ENCODE results near the gene LAMC3. TPM values are rescaled to one million over a fixed set of nuclear protein-coding genes. Genes with fewer than 3 reads are reported as not detected.
A peak's percentile ranks its signal among the peaks of the same experiment; 100 is the strongest.

Gene LAMC3
- total RNA-seq, 1 experiment from 2014 or later, result not detected

- Histone ChIP-seq H3K4me2 (ENCODE audit: low read depth, low read length, poor library complexity, severe bottlenecking) (no peak overlapping the region), H3K9ac (ENCODE audit: low read length) (no peak overlapping the region), H3K9me3 (ENCODE audit: low read length) (no peaks in the 10 kb centered on the region), H3K36me3 (ENCODE audit: insufficient read depth, low read length) (no peaks in the 10 kb centered on the region), H3K27me3 (ENCODE audit: low read length) (no peaks in the 10 kb centered on the region), H3K4me3 (ENCODE audit: low read length) (no peak overlapping the region), H3K27ac (ENCODE audit: low read length) (no peak overlapping the region), H2AFZ (ENCODE audit: low read length) (no peak overlapping the region), H3K4me1 (ENCODE audit: low read length) (no peaks in the 10 kb centered on the region), H4K20me1 (ENCODE audit: insufficient read depth, low read depth, low read length) (no peaks in the 10 kb centered on the region), H3K79me2 (ENCODE audit: low read length) (no peaks in the 10 kb centered on the region), H3K9me2 (replicated peaks; ENCODE audit: insufficient read depth, low read length) (no peaks in the 10 kb centered on the region)
- DNase-seq, result no peak
Observed at GRCh38 chr9:131035548-131035947, 26.6 kb downstream of the LAMC3 start.

GRCh38 chr9:131036071-131036470, 27.1 kb downstream of the LAMC3 start:
- DNase-seq, result no peak
- H3K4me1 ChIP-seq (ENCODE audit: low read length), result no peaks in the 10 kb centered on the region
- no peak overlapping the region for H3K4me2 ChIP-seq (ENCODE audit: low read depth, low read length, poor library complexity, severe bottlenecking)
- no peaks in the 10 kb centered on the region for H3K27me3 ChIP-seq (ENCODE audit: low read length)
- H4K20me1 ChIP-seq (ENCODE audit: insufficient read depth, low read depth, low read length), result no peaks in the 10 kb centered on the region
- H3K79me2 ChIP-seq (ENCODE audit: low read length), result no peaks in the 10 kb centered on the region
- H3K9me3 ChIP-seq (ENCODE audit: low read length), result no peaks in the 10 kb centered on the region
- no peak overlapping the region for H2AFZ ChIP-seq (ENCODE audit: low read length)
- H3K27ac ChIP-seq (ENCODE audit: low read length), result no peak overlapping the region
- no peaks in the 10 kb centered on the region for H3K36me3 ChIP-seq (ENCODE audit: insufficient read depth, low read length)
- no peak overlapping the region for H3K9ac ChIP-seq (ENCODE audit: low read length)
- no peaks in the 10 kb centered on the region for H3K9me2 ChIP-seq (replicated peaks; ENCODE audit: insufficient read depth, low read length)
- no peak overlapping the region for H3K4me3 ChIP-seq (ENCODE audit: low read length)

- Histone ChIP-seq H3K4me3 (ENCODE audit: low read length) (no peak overlapping the region), H3K79me2 (ENCODE audit: low read length) (no peaks in the 10 kb centered on the region), H3K4me1 (ENCODE audit: low read length) (no peaks in the 10 kb centered on the region), H3K9ac (ENCODE audit: low read length) (no peak overlapping the region), H4K20me1 (ENCODE audit: insufficient read depth, low read depth, low read length) (no peaks in the 10 kb centered on the region), H2AFZ (ENCODE audit: low read length) (no peak overlapping the region), H3K36me3 (ENCODE audit: insufficient read depth, low read length) (no peaks in the 10 kb centered on the region), H3K27ac (ENCODE audit: low read length) (no peak overlapping the region), H3K9me3 (ENCODE audit: low read length) (no peaks in the 10 kb centered on the region), H3K27me3 (ENCODE audit: low read length) (no peaks in the 10 kb centered on the region), H3K4me2 (ENCODE audit: low read depth, low read length, poor library complexity, severe bottlenecking) (no peak overlapping the region), H3K9me2 (replicated peaks; ENCODE audit: insufficient read depth, low read length) (no peaks in the 10 kb centered on the region)
- no peak for DNase-seq
Observed at GRCh38 chr9:131036529-131037334, 27.8 kb downstream of the LAMC3 start.

GRCh38 chr9:131037335-131038255, 28.6 kb downstream of the LAMC3 start:
- H3K9me2 ChIP-seq (replicated peaks; ENCODE audit: insufficient read depth, low read length), result no peaks in the 10 kb centered on the region

GRCh38 chr9:131038256-131039128, 29.5 kb downstream of the LAMC3 start:
- Histone ChIP-seq H3K9ac (ENCODE audit: low read length) (no peak overlapping the region), H3K79me2 (ENCODE audit: low read length) (no peaks in the 10 kb centered on the region), H3K4me3 (ENCODE audit: low read length) (no peak overlapping the region), H3K9me3 (ENCODE audit: low read length) (no peaks in the 10 kb centered on the region), H3K27me3 (ENCODE audit: low read length) (no peaks in the 10 kb centered on the region; the same call in 1 of the 2 replicates), H3K4me1 (ENCODE audit: low read length) (peaks cover 9% of the 10 kb centered on the region), H3K36me3 (ENCODE audit: insufficient read depth, low read length) (no peaks in the 10 kb centered on the region), H3K27ac (ENCODE audit: low read length) (no peak overlapping the region), H3K9me2 (replicated peaks; ENCODE audit: insufficient read depth, low read length) (no peaks in the 10 kb centered on the region), H2AFZ (ENCODE audit: low read length) (no peak overlapping the region), H4K20me1 (ENCODE audit: insufficient read depth, low read depth, low read length) (no peaks in the 10 kb centered on the region), H3K4me2 (ENCODE audit: low read depth, low read length, poor library complexity, severe bottlenecking) (no peak overlapping the region)
- no peak for DNase-seq

More at GRCh38 chr9:131037335-131038255, 28.6 kb downstream of the LAMC3 start:
- Histone ChIP-seq H3K4me2 (ENCODE audit: low read depth, low read length, poor library complexity, severe bottlenecking) (no peak overlapping the region), H3K4me1 (ENCODE audit: low read length) (no peaks in the 10 kb centered on the region), H3K27me3 (ENCODE audit: low read length) (no peaks in the 10 kb centered on the region; the same call in 1 of the 2 replicates), H3K36me3 (ENCODE audit: insufficient read depth, low read length) (no peaks in the 10 kb centered on the region), H2AFZ (ENCODE audit: low read length) (no peak overlapping the region), H3K9ac (ENCODE audit: low read length) (no peak overlapping the region), H4K20me1 (ENCODE audit: insufficient read depth, low read depth, low read length) (no peaks in the 10 kb centered on the region), H3K9me3 (ENCODE audit: low read length) (no peaks in the 10 kb centered on the region), H3K27ac (ENCODE audit: low read length) (no peak overlapping the region), H3K4me3 (ENCODE audit: low read length) (no peak overlapping the region), H3K79me2 (ENCODE audit: low read length) (no peaks in the 10 kb centered on the region)
- no peak for DNase-seq

- no peaks in the 10 kb centered on the region for H4K20me1 ChIP-seq (ENCODE audit: insufficient read depth, low read depth, low read length)
- no peak overlapping the region for H3K4me3 ChIP-seq (ENCODE audit: low read length)
- no peak for DNase-seq
- no peaks in the 10 kb centered on the region for H3K79me2 ChIP-seq (ENCODE audit: low read length)
- H3K9me2 ChIP-seq (replicated peaks; ENCODE audit: insufficient read depth, low read length), result no peaks in the 10 kb centered on the region
- no peaks in the 10 kb centered on the region; the same call in 1 of the 2 replicates for H3K27me3 ChIP-seq (ENCODE audit: low read length)
- no peak overlapping the region for H3K4me2 ChIP-seq (ENCODE audit: low read depth, low read length, poor library complexity, severe bottlenecking)
- no peaks in the 10 kb centered on the region for H3K9me3 ChIP-seq (ENCODE audit: low read length)
- H2AFZ ChIP-seq (ENCODE audit: low read length), result no peak overlapping the region
- no peaks in the 10 kb centered on the region for H3K36me3 ChIP-seq (ENCODE audit: insufficient read depth, low read length)
- no peak overlapping the region for H3K9ac ChIP-seq (ENCODE audit: low read length)
- H3K27ac ChIP-seq (ENCODE audit: low read length), result no peak overlapping the region
- peaks cover 14% of the 10 kb centered on the region for H3K4me1 ChIP-seq (ENCODE audit: low read length)
Observed at GRCh38 chr9:131039129-131039954, 30.4 kb downstream of the LAMC3 start.

GRCh38 chr9:131042666-131043065, 33.7 kb downstream of the LAMC3 start:
- DNase-seq, result no peak
- Histone ChIP-seq H3K4me2 (ENCODE audit: low read depth, low read length, poor library complexity, severe bottlenecking) (peak overlapping the region; percentile 59), H3K27ac (ENCODE audit: low read length) (peak overlapping the region; percentile 58), H2AFZ (ENCODE audit: low read length) (peak overlapping the region; percentile 66; the same call in 1 of the 2 replicates), H3K9me3 (ENCODE audit: low read length) (no peaks in the 10 kb centered on the region), H3K9me2 (replicated peaks; ENCODE audit: insufficient read depth, low read length) (no peaks in the 10 kb centered on the region), H3K9ac (ENCODE audit: low read length) (no peak overlapping the region; the same call in 1 of the 2 replicates), H3K4me1 (ENCODE audit: low read length) (peaks cover 14% of the 10 kb centered on the region), H3K36me3 (ENCODE audit: insufficient read depth, low read length) (no peaks in the 10 kb centered on the region), H3K4me3 (ENCODE audit: low read length) (peak overlapping the region; percentile 23; the same call in 1 of the 2 replicates), H4K20me1 (ENCODE audit: insufficient read depth, low read depth, low read length) (no peaks in the 10 kb centered on the region), H3K79me2 (ENCODE audit: low read length) (no peaks in the 10 kb centered on the region), H3K27me3 (ENCODE audit: low read length) (no peaks in the 10 kb centered on the region; the same call in 1 of the 2 replicates)

Measured in Karpas-422 (cell line).